ENCODE data around the gene CPXM2.

DNA sequence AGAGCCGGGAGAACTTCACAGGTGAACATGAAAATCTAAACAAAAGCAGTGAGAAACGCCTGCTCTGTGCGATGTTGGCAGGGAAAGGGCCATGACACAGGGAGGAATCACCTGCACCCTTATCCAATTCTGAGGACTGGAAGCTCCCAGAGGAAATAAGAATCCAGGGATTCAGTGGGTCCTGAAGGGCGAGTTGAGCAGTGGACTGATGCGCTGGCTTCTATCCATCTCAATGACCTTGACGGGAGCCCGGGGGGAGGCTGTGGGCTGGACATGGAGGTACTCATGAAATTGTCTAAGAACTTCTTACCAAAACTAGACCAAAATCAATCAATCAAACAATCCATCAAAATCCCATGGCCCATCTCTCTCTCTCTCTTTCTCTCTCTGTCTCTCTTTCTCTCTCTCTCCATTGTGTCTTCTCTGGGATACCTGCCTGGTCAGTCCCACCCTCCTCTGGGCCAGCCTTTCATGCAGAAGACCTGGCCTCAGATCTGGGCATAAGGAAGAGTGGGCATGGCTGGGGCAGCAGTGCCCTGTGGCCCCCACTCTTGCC, 7.2 kb downstream of the CPXM2 start:
- TF ChIP-seq, protein P1, sequence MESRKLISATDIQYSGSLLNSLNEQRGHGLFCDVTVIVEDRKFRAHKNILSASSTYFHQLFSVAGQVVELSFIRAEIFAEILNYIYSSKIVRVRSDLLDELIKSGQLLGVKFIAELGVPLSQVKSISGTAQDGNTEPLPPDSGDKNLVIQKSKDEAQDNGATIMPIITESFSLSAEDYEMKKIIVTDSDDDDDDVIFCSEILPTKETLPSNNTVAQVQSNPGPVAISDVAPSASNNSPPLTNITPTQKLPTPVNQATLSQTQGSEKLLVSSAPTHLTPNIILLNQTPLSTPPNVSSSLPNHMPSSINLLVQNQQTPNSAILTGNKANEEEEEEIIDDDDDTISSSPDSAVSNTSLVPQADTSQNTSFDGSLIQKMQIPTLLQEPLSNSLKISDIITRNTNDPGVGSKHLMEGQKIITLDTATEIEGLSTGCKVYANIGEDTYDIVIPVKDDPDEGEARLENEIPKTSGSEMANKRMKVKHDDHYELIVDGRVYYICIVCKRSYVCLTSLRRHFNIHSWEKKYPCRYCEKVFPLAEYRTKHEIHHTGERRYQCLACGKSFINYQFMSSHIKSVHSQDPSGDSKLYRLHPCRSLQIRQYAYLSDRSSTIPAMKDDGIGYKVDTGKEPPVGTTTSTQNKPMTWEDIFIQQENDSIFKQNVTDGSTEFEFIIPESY (IDR thresholded peaks at IDR 0.05), result no peak
- TF ChIP-seq, protein P2, sequence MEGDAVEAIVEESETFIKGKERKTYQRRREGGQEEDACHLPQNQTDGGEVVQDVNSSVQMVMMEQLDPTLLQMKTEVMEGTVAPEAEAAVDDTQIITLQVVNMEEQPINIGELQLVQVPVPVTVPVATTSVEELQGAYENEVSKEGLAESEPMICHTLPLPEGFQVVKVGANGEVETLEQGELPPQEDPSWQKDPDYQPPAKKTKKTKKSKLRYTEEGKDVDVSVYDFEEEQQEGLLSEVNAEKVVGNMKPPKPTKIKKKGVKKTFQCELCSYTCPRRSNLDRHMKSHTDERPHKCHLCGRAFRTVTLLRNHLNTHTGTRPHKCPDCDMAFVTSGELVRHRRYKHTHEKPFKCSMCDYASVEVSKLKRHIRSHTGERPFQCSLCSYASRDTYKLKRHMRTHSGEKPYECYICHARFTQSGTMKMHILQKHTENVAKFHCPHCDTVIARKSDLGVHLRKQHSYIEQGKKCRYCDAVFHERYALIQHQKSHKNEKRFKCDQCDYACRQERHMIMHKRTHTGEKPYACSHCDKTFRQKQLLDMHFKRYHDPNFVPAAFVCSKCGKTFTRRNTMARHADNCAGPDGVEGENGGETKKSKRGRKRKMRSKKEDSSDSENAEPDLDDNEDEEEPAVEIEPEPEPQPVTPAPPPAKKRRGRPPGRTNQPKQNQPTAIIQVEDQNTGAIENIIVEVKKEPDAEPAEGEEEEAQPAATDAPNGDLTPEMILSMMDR (IDR thresholded peaks at IDR 0.05; ENCODE audit: low read depth, low read length, missing input control), result no peak
- TF ChIP-seq, protein P3, sequence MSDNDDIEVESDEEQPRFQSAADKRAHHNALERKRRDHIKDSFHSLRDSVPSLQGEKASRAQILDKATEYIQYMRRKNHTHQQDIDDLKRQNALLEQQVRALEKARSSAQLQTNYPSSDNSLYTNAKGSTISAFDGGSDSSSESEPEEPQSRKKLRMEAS (IDR thresholded peaks at IDR 0.05), result no peak
- TF ChIP-seq HNF4A (conservative IDR thresholded peaks at IDR 0.05) (no peak), RAD21 (IDR thresholded peaks at IDR 0.05) (no peak), GABPA (IDR thresholded peaks at IDR 0.05 in 1 of 2, conservative IDR thresholded peaks at IDR 0.05 in 1 of 2) (no peak), RXRA (IDR thresholded peaks at IDR 0.05) (no peak)
- TF ChIP-seq, protein P4, sequence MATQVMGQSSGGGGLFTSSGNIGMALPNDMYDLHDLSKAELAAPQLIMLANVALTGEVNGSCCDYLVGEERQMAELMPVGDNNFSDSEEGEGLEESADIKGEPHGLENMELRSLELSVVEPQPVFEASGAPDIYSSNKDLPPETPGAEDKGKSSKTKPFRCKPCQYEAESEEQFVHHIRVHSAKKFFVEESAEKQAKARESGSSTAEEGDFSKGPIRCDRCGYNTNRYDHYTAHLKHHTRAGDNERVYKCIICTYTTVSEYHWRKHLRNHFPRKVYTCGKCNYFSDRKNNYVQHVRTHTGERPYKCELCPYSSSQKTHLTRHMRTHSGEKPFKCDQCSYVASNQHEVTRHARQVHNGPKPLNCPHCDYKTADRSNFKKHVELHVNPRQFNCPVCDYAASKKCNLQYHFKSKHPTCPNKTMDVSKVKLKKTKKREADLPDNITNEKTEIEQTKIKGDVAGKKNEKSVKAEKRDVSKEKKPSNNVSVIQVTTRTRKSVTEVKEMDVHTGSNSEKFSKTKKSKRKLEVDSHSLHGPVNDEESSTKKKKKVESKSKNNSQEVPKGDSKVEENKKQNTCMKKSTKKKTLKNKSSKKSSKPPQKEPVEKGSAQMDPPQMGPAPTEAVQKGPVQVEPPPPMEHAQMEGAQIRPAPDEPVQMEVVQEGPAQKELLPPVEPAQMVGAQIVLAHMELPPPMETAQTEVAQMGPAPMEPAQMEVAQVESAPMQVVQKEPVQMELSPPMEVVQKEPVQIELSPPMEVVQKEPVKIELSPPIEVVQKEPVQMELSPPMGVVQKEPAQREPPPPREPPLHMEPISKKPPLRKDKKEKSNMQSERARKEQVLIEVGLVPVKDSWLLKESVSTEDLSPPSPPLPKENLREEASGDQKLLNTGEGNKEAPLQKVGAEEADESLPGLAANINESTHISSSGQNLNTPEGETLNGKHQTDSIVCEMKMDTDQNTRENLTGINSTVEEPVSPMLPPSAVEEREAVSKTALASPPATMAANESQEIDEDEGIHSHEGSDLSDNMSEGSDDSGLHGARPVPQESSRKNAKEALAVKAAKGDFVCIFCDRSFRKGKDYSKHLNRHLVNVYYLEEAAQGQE (IDR thresholded peaks at IDR 0.05), result no peak
